AG10803 (cell line): ENCODE measurements around the gene NUDT11.
"Not testable (repeated sequence)": the region's sequence is repeated elsewhere in the genome, so short reads cannot be mapped to it uniquely, and the experiment has no call there.

ENCODE experiments used
- DNase-seq: peaks from one replicate; pipeline ENCODE4 v3.0.0; 2010; ENCODE audit warnings: low read depth
- H3K4me3 ChIP-seq: 2 replicates; pipeline ENCODE4 v1.5.1; 2011; ENCODE audit warnings: mild to moderate bottlenecking, low read length, control low read depth
- TF ChIP-seq, protein P1 (sequence below): conservative IDR thresholded peaks from 2 replicates; pipeline ENCODE4 v1.5.1; 2011; ENCODE audit warnings: mild to moderate bottlenecking, low read length, control low read depth, inconsistent platforms

NUDT11 gene

DNA sequence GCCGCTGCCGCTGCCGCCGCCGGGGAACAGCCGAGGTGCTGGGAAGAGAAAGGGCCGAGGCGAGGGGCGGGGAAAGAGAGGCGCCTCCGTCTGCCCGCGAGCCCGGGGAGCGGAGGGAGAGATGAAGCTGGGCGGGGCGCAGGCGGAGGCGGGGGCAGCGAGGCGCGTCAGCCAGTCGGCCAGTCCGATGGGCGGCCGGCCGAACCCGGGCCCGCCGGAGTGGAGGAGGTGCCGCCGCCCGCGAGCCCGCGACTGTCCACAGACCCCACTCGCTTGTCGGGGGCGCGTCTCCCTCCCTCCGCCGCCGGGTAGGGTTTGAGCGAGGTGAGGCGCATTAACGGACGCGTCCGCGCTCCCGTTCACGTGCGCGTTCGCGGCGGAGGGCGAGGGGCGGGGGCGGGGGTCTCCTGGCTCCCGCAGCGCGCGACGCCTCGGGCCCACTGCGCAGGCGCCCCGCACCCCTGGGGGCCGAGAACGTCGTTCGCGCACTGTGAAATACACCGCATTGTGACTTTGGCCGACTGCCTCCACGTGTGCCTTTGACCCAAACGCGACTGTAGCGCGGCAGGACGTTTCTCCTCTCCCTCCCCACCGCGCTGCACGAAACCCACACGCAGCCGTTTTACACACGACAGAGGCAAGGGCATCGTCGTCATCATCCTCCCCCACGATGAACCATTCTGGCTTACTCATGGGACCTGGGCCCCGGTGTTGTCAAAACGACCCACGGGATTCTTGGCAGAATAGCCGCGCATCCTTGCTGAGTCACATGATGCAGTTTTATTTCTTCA is at the start of gene NUDT11:
Gene NUDT11 (minus strand): TSS at position 92 of the 791 bp plus-strand sequence. CDS start 148 bp downstream, outside the sequence.
- TF ChIP-seq, protein P1, sequence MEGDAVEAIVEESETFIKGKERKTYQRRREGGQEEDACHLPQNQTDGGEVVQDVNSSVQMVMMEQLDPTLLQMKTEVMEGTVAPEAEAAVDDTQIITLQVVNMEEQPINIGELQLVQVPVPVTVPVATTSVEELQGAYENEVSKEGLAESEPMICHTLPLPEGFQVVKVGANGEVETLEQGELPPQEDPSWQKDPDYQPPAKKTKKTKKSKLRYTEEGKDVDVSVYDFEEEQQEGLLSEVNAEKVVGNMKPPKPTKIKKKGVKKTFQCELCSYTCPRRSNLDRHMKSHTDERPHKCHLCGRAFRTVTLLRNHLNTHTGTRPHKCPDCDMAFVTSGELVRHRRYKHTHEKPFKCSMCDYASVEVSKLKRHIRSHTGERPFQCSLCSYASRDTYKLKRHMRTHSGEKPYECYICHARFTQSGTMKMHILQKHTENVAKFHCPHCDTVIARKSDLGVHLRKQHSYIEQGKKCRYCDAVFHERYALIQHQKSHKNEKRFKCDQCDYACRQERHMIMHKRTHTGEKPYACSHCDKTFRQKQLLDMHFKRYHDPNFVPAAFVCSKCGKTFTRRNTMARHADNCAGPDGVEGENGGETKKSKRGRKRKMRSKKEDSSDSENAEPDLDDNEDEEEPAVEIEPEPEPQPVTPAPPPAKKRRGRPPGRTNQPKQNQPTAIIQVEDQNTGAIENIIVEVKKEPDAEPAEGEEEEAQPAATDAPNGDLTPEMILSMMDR, result no peak
- H3K4me3 ChIP-seq, result peak within 1 kb of the TSS; percentile 62
- DNase-seq, result peak; percentile 61

DNA sequence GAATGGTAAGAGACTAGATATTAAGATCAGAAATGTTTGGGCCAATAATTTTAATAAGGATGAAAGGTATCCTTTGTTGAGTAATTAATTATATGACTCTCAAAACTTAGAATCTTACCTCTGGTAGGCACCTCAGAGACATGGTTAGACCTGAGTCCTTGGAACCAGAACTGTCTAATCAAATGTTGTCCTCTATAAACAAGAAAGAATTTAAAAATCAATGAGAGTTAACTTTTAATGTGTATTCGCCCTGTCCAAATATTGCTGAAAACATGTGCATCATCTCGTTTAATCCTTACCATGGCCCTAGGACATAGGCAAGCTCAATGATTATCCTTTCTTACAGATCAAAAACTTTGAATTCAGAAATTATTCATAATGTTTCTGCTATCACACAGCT is 24.0 kb upstream of the NUDT11 start:
- TF ChIP-seq, protein P1, result no peak
- no peak overlapping the region for H3K4me3 ChIP-seq
- DNase-seq, result no peak

DNA sequence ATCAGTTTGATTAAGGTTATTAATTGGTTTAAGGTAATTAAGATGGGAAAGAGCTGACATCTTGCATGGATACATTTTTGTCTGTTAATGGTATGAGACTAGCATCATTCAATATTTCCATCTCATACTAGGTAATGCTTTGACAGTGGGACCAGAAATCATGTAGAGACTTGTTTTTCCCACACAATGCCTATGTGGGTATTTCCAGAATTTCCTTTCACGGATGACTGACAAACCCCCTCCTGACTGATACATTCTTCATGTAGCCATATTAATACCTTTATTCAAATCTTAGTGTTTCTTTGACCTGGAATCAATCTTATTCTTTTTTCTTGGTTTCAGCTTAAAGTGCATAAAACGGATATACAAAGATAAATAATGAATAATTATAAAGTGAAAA is 22.7 kb upstream of the NUDT11 start:
- not testable (repeated sequence) for H3K4me3 ChIP-seq, DNase-seq

DNA sequence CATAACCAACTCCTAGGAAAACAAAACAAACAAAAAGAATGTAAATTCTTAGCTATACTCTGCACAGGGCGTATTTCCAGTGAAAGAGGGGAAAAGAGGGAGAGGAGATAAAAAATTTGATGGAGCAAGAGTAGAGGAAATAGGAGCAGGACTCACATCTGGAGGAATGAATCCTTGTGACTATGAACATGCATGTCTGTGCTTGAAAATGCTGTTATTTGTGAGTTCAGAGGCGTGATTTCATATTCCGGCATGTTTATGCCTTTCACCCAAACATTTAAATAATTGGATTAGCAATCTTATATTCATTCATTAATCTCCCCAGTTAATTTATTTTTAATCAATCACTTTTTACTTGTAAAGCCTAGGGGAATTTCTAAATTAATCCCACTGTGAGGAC is 11.2 kb upstream of the NUDT11 start:
- H3K4me3 ChIP-seq, result no peak overlapping the region
- no peak for DNase-seq
- TF ChIP-seq, protein P1, result no peak

DNA sequence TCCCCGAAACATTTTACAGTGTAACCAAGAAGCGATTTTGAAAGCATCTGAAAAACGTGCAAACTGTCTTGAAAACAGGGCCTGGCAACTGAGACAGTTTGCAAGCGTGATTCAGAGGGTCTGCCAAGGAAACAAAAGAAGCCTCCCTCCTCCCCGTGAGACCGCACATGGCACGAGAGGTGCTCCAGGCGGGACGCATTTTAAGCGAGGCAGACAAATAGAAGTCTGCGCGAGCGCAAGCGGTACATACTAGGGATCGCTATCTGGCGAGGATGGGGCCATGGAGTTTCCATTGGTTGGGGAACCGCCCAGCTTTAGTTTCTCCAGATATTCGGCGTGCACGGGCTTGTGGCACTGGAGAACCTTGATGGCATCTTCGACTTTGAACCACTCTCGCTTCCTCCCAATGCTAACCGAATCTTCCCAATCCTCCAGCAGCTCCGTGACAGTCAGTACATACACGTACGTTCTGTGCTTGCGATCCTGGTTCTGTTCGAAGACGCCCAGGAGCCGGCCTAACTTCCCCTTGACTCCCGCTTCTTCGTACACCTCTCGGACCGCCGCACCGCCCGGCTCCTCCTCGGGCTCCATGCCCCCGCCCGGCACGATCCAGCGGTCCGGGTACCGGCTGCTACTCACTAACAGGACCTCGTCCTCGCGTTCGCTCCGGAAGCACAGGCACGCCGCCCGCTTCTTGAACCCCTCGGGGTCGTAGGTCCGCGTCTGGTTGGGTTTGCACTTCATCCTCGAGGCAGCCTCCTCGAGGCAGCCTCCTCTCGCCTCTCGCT is 497 bp downstream of the NUDT11 start:
- peak overlapping the region; percentile 62 for H3K4me3 ChIP-seq
- peak; percentile 9 for DNase-seq

DNA sequence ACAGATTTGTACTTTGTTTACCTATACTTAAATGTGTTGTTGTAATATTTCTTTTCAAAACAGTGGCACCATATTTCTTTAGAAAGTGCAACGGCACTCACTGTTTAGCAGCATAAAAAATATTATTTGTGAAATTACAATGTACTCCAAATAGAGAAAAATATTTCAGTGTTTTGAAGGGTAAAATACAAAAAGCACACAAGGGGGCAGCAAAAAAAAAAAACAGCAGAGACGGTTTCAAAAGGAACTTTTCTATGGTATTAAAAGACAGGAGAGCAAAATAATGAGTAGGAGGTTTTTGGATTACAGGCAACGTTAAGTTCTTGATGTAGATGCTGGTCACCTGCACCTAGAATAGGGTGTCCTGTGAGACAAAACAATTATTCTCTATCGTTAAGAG is 2.0 kb downstream of the NUDT11 start:
- no peak overlapping the region for H3K4me3 ChIP-seq
- DNase-seq, result no peak
- TF ChIP-seq, protein P1, result peak; percentile 40

DNA sequence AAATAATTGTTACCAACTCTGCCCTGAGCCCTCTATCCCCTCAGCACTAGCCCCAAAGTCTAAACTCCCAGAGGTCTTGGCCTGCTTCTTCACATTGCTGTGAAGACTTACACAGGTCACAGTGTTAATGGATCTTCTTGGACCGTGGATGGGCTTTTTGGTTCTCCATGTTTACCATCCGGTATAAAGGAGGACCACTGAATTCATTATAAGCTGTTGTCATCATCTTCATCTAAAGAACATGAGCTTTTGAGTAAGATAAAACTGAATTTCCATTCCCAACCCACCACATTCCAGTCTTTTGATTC is 8.5 kb downstream of the NUDT11 start:
- no peak overlapping the region for H3K4me3 ChIP-seq
- DNase-seq, result peak; percentile 3
- TF ChIP-seq, protein P1, result no peak

DNA sequence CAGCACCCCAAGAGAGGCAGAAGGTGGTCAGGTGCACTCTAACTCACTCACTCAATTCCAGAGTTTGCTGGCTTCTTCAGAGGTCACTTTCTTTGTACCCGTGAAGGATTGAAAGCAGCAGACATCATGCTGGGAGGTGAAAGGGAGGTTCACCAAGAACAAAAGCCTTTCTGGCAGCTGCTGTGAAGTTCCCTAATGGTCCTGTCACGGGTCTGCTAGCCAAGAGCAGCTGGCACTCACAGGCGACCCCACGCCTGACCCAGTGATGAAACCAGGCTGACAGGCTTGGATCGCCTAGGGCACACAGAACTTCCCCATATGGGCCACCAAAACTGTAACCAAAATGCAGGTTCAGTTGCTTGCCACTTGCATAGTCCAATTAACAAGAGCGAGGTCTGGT is 11.8 kb downstream of the NUDT11 start:
- no peak overlapping the region for H3K4me3 ChIP-seq
- no peak for DNase-seq
- TF ChIP-seq, protein P1, result no peak

DNA sequence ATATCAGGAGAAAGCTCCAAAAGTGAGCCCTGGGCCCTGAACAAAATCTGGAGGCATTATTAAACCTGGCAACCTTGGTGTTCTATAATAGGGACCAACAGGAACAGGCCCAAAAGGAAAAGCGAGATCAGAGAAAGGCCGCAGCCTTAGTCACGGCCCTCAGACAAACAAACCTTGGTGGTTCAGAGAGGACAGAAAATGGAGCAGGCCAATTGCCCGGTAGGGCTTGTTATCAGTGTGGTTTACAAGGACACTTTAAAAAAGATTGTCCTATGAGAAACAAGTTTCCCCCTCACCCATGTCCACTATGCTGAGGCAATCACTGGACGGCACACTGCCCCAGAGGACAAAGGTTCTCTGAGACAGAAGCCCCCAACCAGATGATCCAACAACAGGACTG is 14.0 kb downstream of the NUDT11 start:
- DNase-seq, H3K4me3 ChIP-seq: not testable (repeated sequence)
